Stimulated activated CD8-positive, alpha-beta memory T cell treated with anti-CD3 and anti-CD28 coated beads, Interleukin-4, amount 100 ng/mL, for 4 hours (primary cell): ENCODE results near the gene AGBL1.

Source experiments
- DNase-seq, 2 donors: peaks; one replicate each; pipeline ENCODE4 v3.0.0-alpha.2; 2020; ENCODE audit warnings: low read depth in 2 of 2, low spot score in 1 of 2

Gene AGBL1

DNA sequence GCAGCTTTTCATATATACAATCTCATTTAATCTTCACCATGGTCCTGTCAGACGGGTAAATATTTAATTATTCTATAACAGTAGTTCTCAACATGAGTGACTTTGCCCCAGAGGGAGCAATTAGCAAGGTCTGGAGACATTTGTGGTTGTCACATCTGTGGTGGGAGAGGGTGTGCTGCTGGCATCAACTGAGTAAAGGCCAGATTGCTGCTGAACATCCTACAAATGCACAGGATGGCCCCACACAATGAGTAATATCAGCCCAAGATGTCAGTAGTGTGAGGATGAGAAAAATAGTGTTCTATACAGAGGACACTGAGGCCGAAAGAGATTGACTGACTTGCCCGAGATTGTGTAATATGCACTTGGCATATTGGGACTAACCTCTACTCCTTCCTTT, 156.0 kb downstream of the AGBL1 start:
- no peak for DNase-seq

DNA sequence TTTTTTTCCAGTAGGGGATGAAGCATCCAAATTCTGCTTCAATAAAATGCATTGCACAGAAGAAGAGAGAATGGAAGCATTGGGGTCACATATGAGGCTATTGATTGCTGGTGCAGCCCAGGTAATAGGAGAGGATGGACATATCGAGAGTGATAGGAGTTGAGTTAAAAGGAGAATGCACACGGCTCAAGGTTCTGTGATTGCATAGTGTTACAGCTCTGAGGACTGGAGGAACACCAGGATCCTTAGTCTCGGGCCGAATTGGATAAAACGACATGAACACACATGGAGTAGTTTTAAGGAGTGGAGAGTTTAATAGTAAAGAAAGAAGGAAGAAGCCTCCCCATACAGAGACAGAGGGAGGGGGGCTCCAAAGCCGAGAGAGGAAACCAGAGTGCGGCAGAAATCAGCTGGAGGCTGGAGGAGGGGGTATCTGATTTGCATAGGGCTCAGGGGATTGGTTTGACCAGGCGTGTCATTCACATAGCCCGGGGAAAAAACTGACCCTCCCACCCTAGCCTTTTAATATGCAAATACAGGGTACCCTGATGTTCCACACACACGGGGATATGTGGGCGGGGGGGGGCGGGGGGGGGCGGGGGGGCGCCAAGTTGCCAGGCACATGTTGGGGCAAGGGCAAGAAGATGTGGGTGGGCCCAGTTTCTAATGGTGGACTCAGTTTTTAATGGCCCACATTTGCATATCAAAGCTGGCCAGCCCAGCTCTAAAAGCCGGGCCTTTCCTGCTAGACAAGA, 156.9 kb downstream of the AGBL1 start:
- no peak for DNase-seq

DNA sequence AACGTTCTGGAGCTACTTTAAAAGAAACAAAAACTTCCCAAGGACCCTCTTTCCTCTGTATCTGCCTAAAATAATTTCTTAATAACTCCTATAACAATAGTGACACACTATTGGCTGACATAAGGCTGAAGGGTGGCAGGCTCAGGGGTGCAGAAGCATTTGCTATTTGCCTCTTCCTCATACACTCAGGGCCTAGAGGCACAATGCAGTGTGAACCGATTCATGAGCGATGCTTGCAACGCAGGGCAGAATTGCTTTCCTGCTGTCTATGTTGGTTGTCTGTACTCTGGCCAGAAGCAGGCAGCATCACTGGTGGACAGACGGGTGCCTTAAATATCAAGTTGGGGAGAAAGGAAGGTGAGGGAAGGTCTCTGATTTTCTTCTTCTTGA, 157.4 kb downstream of the AGBL1 start:
- DNase-seq, result no peak

DNA sequence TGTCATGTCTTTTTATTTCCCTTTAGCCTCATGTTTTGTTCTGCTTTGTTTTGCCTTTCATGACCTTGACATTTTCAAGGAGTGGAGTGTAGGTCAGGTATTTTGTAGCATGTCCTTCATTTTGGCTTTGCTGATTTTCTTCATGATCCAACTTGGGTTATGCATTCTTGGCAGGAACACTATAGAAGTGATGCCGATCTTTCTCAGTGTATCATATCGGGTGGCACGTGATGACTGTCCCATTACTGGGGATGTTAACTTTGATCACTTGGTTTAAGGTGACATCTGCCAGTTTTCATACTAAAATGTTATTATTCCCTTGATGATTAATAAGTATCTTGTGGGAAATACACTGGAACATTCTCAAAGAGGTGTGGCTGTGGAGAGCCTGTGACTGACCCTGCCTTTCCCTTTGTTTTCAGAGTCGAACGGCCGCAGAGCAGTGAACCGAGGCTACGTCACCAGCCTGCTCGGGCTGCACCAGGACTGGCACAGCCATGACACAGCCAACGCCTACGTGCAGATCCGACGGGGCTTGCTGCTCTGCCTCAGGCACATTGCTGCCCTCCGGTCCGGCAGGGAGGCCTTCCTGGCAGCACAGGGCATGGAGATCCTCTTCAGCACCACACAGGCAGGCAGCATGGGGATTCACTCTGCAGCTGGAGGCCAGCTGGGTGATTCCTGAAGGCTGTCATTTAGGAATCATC, 167.7 kb downstream of the AGBL1 start:
- DNase-seq, result no peak

DNA sequence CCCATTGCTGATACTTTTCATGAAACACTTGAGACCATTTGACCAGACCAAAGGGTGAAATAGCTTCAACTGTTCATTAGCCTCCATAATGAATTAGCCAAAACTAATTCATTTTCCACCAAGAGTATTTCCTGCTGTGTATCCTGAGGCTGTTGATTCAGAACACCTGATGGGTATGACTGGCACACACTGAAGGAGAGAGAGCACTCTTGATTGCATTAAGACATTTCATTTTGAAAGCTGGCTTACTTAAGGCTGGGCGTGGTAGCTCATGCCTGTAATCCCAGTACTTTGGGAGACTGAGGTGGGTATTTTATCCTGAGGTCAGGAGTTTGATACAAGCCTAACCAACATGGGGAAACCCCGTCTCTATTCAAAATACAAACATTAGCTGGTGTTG, 175.6 kb downstream of the AGBL1 start:
- no peak for DNase-seq

DNA sequence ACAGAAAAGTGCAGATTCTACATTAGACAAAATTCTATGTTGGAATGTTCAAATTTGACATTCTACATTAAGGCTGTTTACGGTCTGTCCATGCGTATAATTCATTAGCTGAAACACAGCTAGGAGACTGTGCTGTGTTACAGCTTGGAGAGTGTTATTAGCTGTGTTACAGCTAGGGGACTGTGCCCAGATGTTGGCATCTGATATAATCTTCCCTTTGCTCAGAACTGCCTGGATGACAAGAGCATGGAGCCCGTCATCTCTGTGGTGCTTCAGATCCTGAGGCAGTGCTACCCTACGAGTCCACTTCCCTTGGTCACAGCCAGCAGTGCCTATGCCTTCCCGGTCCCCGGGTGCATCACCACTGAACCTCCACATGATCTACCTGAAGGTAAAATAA, 177.0 kb downstream of the AGBL1 start:
- DNase-seq, result no peak

- DNase-seq, result no peak
These were observed 179.9 kb downstream of the AGBL1 start for GRCh38 chr15:86259589-86259988.

DNA sequence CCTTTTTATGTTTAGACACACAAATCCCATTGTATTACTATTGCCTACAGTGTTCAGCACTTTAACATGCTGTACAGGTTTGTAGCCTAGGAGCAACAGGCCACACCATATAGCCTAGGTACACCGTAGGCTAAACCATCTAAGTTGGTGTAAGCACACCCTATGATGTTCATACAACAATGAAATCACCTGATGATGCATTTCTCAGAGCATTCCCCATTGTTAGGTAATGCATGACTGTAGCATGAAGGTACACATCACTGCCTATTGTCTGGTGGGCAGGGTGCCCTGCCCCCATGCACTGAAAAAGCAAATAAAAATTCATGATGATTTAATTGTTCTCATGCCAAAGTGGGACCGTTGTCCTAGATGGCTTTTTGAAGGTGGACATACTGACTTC, 183.6 kb downstream of the AGBL1 start:
- DNase-seq, result no peak

- DNase-seq, result no peak
These were observed 187.3 kb downstream of the AGBL1 start for GRCh38 chr15:86266896-86267484.

- no peak for DNase-seq
These were observed 188.2 kb downstream of the AGBL1 start for GRCh38 chr15:86267892-86268291.

DNA sequence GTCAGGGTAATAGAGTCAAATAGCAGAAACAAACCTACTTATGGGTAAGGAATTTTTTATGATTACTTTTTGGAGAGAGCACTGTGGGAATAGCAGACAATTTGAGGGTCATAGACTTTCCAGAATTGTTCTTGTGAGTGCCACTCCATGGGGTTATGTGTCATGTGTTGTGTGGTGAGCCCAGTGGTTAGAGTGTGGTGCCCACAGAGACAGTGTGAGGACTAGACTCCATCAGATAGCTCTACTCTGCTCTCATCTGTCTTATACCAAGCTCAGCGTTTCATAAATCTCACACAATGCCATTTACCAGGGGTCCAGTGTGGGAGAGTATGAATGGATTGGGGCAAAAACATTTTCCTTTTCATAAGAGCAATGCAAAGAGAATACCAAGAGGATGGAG, 188.9 kb downstream of the AGBL1 start:
- DNase-seq, result no peak

GRCh38 chr15:86273309-86273708, 193.6 kb downstream of the AGBL1 start:
- no peak for DNase-seq

GRCh38 chr15:86275361-86275760, 195.7 kb downstream of the AGBL1 start:
- DNase-seq, result no peak

DNA sequence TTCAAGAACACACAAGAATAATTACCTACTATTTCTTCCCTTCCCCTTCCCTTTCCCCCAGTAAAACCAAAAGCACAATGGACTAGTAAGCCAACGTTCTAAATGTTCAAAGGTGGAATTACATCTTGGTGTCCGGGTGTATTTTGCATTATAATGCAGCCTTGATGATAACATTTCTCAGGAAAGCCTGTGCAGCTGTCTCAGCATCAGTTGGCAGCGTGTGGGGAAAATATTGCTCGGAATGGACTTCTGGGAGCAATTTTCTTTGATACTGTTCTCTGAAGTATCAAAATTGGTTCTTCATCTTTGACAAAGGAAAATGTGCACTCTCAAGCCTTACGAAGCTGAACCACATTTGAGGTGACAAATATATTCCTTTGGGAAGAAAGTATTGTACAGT, 198.9 kb downstream of the AGBL1 start:
- DNase-seq, result no peak

DNA sequence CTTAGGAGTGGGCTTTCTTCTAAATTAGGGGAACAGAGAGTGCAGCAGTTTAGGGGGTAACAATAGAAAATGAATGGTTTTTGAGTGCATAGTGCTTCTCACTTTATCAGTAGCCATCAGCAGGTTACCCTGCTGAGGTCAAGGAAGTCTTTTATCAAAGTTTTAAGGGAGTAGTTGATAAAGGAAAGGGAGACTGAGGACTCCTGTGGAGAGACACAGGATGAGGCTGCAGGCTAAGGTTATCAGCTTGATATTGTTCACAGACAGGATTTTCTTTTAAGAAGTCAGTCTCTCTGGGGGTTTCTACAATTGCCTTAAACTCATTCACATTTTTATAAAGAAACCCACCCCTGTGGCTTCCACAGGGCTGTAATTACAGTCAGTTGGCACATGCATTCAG, 205.0 kb downstream of the AGBL1 start:
- DNase-seq, result no peak

DNA sequence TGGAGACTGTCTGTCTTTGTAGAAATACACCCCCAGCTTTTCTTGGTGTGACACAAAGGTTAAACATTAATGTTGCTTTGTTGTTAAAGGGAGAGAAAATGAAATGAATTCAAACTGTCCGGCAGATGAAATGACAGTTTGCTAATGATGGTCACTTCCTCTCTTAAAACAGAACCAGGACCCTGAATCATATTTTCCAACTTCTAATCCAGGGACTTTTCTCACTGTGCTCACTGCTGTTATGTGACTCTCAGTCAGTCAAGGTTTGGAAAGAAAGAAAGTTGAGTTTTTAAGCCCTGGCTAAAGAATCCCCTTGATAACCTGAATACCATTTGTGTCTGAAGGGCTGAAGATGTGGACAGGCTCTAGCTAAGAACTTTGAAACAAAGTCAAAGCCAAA, 215.8 kb downstream of the AGBL1 start:
- no peak for DNase-seq

GRCh38 chr15:86296769-86297168, 217.1 kb downstream of the AGBL1 start:
- no peak for DNase-seq

DNA sequence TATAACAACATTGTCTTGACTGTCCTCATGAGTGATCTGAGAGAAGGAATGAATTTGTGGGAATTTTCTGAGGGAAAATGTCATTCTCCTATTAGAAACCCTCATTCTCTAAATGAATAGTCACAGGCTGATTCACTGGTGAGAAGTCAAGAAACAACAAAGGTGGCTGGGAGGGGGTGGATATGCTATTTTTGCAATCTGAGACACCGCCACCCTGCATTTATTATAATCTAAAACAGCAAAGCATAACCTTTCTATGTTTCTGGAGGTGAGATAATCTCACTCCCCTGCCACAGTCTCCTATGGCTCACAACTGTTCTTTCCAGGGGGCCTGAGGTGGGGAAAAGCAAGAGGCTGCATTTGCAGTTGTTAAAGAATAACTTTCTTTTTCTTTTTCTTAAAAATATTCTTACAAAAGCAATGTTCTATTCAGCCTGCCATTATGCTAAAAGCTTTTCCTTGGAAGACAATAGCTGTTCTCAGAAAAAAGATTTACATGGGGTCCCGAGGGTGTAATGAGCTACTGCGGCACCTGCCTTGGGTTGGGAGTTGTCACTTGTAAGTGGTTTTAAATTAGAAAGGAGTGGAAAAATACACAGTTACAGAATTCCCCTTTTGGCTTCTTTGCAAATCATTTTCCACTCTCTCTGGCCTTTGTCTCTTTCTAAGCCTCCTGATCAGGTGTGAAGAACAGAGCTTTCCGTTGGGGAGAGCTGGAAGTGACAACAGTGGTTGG, 220.9 kb downstream of the AGBL1 start:
- no peak for DNase-seq

DNA sequence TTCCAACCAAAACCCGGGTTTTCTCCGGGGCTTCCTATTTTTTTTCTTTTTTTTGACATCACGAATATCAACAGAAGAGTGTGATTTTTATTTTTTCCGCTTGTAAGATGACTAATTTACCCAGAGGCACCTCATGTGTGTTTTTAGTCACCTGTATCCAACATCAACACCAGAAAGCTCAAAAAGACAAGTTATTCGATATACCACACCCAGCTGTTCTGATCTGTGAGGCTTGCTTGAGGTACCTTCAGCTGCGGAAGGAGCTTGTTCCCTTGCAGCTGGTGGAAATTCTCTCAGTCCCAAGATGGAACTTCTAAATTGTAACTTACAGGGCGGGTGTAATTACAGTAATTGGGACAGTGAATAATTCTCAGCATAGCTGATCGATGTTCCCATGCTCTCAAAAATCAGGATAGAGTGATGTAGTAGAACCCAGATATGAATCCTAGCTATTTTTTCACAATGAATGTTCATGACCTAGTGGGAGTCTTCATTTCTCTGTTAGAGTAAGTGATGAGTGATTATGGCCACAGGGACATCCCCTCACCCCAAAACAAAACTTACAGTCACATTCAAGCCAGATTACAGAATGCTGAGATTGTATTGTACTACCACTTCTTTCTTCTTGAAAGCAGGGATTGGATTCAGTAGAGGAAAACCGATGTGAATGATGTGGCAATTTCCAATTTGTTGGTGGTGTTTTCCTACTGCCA, 232.1 kb downstream of the AGBL1 start:
- no peak for DNase-seq

- no peak for DNase-seq
These were observed 232.8 kb downstream of the AGBL1 start for GRCh38 chr15:86312486-86312885.

- no peak for DNase-seq
These were observed 236.5 kb downstream of the AGBL1 start for GRCh38 chr15:86316216-86316615.
